GM21360 (cell line): ENCODE data around the gene DOC2A.
"Not testable (repeated sequence)": the region's sequence is repeated elsewhere in the genome, so short reads cannot be mapped to it uniquely, and the experiment has no call there.

Experiments used
- ATAC-seq: cut with Tn5 transposase; IDR thresholded peaks from one replicate; pipeline ENCODE4 v1.9.1; 2021; ENCODE audit warnings: mild to moderate bottlenecking, moderate library complexity; ENCODE audit not compliant: unreplicated experiment

Gene DOC2A

DNA sequence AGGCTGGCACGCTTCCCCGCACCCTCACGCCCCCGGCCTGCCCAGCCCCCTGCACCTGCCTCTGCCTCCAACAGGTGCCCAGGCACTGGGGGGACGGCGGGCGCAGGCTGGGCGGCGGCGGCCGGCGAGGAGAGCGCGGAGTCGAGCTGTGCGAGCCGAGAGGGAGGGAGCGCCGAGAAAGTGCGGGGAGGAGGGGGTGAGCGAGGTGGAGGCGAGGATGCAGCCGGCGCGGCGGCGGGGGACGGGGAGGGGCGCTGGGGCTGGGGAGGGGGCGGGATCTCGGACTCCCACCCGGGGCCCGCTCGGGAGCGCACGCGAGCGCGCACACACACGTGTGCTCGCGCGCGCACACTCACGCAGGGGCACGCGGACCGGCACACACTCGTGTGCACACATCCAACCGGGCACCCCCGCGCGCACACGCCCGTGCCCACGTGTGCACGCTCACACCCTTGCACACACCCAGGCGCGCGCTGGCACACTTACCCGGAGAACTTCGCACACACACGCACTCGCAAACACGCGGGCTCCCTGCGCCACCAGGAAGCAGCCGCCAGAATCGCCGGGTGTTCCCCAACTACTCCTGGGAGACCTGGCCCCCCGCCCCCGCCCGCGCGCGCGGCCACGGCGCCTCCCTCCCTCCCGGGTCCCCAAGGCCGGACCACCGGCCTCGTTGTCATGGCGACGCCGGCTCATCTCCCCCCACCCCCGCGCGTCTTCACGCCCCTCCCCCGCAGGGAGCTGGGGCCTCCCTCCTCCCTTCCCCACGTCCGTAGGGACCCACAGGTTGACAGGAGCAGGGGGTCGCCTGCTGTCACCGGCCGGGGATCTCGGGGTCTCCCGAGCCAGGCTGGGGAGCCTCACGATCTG, at the start of gene DOC2A:
Gene DOC2A, minus strand, starts transcription at position 184 of the 870 bp plus-strand sequence. CDS start 805 bp downstream, outside the sequence.
- no peak for ATAC-seq

DNA sequence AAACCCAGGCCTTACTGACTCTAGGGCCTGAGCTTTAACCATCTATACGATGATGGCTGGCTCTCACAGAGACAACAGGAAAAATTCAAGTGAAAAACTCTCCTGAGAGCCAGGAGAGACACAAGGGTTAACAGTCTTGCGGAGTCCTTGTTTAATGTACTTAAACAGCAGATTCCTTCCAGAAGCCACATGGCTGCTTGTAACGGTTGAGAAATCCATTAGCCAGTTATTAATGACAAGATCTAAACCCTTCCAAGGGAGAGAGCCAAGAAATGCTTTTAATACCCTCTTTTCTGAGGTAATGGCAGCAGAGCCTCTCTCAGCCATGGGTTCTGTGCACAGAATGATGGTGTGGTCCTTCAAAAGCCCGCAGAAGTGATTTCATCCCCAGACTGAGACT, 49.5 kb upstream of the DOC2A start:
- no peak for ATAC-seq

DNA sequence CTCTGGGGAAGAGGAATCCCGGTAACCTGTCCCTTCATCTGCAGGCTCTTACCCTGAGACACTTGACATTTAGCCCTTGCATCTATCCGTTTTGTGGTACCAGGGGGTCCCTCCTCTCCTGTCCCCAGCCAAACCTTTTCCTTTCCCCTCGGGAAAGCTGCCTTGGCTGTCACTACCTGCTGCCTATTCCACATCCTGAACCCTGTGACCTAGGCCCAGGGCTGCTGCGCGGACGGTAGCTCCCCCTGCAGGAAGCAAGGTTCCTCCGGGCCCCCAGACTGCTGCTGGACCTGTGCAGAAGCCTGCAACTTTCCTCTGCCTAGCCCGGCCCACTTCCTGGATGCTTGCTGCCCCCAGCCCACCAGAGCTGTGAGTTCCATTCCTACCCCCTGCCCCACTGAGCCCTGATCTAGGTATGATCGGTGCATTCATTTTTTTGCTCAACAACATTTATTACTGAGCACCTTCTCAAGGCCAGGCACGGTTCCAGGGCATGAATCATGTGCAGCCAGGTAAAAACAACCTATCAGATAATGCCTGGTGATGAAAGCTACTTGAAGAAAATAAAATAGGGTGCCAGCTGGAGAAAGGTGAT, 44.2 kb upstream of the DOC2A start:
- ATAC-seq = no peak

DNA sequence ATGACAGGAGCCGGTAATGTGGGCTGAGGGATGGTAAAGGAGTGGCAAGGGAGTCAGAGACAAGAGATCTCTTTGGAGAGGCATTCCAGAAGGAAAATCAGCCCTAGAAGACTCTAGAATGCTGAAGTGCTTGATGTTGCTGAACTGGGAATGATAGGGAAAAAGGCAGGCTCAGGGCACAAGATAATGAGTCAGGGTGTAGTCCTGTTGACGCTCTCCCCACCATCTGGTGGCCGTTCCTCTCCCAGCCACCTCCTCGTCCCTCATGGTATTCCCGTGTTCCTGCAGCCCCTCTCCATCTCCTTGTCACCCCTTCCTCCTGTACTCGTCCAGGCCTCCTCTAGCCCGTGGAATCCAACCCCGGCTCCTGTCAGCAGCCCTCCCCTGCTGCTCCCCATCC, 43.6 kb upstream of the DOC2A start:
- ATAC-seq = no peak

DNA sequence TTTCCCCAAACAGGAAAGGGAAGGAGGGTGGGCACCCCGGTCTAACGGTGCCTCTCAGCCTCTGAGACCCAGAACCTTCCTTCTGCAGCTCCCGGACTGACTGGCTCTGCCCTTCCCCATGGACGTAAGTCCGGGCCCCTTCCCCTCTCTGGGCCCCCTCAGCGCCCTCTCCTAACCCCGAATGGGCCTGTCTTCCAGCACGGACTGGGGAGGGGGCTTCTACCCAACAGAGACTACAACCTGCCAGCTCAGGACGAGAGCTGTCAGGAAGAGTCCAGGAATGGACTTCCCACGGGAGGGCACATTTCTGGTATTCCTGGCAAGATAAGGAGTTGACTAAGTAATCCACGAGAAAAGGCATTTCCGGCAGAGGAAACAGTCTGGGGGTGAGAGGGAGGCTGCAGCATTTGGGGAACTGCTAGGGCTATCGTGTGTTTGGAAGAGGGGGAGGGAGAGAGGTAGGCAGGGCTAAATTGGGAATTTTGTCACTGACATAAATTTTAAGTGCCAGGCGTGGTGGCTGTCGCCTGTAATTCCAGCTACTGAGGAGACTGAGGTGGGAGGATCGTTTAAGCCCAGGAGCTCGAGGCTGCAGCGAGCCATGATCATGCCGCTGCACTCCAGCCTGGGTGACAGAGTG, 42.7 kb upstream of the DOC2A start:
- peak; percentile 24 for ATAC-seq

DNA sequence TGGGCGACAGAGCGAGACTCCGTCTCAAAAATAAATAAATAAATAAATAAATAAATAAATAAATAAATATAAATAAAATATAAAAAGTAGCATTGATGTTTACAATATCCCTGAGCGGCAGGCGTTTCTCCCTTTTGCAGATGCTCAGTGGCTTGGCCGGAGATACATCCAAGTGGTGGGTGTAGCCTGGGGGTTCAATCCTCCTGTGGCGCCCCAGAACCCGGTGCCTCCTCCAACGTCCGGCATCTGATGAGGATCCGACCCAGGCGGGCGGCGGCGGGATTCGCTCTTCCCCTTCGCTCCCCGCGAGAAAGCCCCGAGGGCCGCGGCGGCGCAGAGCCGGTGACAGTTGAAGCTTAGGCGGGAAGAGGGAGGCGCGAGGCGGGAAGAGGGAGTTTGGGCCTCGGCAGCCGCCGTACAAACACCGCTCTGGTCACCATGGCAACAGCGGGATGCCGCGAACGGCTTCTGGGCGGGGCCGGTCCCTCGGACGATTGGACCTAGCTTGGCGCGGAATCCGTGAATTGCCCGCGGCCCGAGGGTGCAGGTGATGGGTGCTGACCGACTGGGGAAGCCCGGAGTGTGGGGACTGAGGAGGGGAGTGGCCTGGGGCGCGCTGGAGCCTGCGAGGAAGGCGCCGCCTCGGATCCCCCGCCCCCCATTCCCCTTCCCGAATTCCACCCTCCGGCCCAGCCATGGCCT, 42.0 kb upstream of the DOC2A start:
- peak; percentile 47 for ATAC-seq

DNA sequence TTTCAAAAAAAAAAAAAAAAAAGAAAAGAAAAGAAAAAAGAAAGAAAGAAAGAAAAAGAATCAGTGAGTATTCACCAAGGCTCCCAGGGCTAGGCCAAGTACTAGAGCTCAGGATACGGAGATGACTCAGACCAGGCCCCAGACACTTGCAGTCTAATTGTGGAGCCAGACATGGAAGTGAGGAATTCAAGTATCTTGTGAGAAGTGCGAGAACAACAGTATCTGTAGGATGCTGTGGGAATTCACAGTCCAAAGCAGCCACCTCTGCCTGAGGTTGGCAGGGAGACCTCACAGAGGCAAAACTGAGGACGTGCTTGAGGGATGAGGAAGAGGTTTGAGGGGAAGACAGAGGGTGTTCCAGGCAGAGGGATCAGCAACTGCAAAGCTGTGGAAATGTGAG, 40.7 kb upstream of the DOC2A start:
- no peak for ATAC-seq

DNA sequence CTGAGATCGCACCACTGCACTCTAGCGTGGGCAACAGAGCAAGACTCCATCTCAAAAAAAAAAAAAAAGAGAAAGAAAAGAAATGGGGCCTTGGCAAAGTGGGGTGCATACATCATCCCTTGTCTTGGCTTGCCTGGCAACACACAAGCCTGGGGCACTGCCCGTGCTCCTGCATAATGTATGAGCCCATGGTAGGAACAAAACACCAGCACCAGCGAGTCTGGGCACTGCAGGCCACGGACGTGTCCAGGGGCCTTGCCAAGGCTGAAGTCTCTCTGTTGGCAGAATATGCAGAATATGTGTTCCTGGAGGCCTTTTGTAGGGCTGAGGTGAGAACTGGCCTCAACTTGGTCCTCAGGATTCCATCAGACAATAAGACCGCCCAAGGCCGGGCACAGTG, 39.0 kb upstream of the DOC2A start:
- ATAC-seq = no peak

DNA sequence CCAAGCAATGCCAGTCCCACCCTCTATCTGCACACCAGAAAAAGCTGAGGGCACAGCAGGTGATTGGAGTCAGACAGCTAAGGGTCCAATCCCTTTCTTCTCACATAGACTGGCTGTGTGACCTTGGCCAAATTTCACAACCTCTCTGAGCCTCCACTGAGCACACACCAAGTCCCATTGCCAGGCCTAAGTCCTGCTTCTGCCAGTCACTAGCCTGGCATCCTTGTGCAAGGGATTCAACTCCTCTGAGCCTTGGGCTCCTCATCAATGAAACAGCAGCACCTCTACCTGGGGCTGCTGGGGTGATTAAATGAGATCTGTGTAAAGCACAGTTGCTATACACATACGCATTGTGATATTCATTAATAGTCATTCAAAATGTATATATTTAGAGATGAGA, 35.8 kb upstream of the DOC2A start:
- no peak for ATAC-seq

DNA sequence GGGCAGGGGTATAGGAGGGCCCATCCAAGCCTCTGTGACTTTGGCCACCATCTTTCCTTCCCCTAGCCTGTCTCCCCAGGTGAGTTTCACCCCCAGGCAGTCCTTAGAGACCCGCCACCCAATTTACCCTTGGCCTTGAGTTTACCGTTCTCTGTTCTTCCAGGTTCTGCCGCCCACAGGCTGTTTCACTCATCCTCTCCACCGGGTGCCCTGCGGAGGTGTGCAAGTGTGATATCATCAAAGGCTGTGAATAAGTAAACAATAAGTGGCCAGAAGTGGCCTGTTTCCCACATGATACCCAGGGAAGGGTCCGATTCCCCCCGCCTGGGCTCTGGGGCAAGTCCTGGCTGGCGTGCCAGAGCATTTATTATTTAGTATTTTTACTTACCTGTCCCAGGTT, 35.4 kb upstream of the DOC2A start:
- ATAC-seq = no peak

DNA sequence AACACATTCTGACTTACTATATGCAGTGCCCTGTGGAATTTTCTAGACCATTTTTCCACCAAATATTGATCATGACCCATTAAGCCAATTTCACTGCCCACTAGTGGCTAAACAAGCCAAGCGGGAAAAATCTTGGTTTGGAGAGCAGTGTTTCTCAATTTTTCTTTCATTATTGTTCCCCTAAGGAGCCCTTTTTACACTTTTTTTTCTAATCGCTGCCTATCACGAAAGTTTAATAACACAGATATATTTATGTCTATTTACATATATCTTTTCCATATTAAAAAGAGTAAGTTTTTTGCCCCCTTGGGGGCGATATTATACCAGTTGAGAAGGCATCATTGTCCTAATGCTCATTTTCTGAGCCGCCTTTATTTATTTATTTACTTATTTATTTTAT, 31.0 kb upstream of the DOC2A start:
- ATAC-seq = no peak

DNA sequence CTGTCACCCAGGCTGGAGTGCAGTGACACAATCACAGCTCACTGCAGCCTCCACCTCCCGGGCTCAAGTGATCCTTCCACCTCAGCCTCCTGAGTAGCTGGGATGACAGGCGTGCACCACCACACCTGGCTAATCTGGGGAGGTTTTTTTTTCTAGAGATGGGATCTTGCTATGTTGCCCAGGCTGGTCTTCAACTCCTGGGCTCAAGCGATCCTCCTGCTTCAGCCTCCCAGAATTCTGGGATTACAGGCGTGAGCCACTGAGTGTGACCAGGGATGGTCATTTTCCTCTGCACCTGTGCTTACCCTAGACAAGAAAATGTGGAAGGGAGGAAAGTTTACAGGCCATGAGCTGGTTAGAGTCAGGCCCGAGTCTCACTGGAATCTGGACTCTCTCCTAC, 29.9 kb upstream of the DOC2A start:
- ATAC-seq = not testable (repeated sequence)

DNA sequence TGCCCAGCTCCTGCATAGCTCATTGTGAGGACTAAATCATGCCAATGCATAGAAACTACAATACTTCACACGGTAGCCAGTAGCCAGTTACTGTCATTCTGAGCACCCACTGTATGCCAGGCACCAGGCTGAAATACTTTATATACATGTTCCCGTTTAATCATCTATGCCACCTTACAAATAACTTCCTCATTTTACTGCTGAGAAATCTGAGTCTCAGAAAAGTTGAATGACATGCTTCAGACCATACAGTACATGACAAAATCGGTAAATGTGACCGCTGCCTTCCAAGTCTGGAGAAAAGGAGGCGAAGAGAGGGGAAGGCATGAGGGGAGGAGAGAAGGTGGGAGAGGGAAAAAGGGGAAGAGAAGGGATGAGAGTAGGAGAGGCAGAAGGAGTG, 29.4 kb upstream of the DOC2A start:
- ATAC-seq = no peak

DNA sequence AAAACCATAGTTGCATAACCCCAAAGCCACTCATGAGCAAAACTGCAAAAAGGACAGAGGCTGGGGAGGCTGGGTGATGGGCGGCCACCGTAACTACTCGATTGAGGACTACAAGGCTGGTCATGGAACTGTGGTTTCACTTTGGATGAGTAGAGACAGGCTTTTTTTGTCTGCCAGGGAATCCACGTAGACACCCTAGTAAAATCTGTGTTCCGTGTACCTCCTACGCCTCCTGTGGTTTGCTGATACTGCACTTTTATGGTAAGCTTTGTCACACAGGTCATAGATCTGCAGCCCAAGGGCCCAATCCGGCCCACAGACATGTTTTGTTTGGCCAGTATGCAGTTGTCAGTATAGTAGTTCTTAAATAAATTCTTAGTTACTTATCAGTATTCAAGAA, 22.4 kb upstream of the DOC2A start:
- no peak for ATAC-seq

DNA sequence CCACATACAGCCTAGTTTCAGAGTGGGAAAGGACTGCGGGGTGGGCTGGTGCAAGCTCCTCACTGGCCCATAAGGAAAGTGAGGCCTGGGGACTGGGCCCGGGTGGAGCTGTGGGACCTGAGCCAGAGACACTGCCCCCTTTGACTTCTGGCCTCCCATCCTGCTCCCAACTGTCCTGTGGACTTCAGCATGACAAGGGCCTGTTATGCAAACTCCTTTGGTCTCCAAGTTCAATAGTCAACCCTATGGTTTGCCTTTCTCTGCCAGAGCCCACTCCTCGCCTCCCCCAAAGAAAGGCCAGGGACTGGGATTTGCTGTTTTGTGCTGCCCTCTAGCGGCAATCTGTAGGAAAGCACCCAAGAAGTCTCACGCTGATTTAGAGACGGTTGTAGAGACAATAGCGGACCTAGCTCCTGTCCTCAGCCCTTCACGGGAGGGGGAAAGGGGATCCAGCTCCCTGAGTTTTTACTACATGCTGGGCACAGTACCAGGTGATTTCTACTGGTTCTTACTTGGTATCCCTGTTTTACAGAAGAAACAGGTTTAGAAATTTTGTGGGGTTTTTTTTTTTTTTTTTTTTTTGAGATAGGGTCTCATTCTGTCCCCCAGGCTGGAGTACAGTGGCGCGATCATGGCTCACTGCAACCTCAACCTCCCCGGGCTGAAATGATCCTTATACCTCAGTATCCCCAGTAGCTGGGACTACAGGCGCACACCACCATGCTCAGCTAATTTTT, 21.4 kb upstream of the DOC2A start:
- no peak for ATAC-seq

DNA sequence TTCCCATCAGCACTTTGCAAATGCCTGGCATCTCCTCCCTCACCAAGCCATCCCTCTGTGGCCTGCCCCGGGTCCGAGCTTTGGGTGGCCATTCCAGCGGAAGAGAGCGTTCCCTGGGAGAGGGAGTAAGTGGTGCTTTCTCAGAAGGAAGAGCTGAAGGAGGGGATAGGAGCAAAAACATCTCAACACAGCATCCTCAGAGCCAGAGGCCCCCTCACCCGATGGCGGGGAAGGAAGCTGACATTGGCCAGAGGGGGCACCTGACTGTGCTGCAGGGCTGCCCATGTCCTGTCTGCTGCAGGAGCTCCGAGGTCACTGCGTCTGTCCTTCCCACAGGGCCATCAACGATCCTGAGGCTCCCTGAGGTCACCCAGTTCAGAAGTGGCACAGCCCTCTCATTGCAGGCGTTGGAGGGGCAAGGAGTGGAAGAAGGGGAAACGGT, 20.7 kb upstream of the DOC2A start:
- no peak for ATAC-seq

DNA sequence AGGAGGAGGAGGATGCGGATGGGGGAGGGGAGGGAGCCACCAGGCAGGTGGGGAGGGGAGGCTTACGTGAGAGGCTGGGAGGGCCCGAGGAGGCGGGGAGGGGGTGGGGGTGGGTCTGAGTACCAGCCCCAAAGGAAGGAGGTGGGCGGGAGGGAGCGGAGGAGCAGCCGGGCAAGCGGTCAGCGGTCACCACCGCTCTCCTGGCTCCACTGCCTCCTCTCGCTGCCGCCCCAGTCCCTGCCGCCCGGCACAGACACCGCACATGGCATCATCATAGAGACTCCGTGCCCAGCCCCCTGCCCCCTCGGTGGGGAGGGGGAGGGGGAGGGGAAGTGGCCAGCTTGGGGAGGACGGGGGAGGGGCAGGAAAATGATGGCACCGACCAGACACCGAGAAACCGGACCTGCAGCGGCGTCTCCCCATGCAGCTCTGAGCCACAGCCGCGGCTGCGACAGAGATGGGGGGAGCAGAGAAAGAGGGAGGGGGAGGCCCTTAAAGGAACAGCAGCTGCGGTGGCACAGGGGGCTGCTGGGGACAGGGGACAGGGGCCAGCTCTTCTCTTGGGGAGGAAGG, 20.1 kb upstream of the DOC2A start, which contains the start of gene TLCD3B:
Gene TLCD3B, minus strand, starts transcription at position 431 of the 573 bp plus-strand sequence. CDS start 744 bp downstream, outside the sequence.
- no peak for ATAC-seq

DNA sequence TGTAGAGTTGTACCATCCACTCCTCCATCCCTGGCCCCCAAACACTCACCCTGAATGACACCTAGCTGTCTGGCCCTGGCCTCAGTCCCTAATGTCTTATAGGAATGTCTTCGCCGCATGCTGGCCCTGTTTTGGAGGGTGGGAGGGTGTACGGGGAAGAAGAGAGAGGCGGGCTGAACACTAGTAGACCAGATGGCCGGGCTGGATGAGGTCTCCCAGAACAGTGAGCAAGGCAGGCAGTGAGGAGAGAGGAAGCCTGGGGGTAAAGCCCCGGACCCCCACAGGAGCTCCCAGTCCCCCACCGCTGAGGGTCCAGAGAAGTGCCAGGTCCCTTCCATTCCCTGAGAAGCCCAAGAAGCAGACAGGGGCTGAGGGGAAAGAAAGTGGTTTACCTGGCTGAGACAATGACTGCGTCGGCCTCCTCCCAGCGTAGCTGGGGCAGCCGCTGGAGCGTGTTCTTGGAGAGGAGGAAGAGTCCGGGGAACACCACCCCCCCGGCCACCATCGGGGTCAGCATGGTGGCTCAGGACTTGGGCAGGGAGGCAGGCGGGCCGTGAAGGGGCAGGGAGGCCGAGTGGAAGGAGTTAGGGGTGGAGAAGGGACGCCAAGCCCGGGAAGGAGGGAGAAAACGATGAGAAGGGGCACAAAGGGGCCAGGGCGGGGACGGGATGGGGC, 19.3 kb upstream of the DOC2A start:
- no peak for ATAC-seq

DNA sequence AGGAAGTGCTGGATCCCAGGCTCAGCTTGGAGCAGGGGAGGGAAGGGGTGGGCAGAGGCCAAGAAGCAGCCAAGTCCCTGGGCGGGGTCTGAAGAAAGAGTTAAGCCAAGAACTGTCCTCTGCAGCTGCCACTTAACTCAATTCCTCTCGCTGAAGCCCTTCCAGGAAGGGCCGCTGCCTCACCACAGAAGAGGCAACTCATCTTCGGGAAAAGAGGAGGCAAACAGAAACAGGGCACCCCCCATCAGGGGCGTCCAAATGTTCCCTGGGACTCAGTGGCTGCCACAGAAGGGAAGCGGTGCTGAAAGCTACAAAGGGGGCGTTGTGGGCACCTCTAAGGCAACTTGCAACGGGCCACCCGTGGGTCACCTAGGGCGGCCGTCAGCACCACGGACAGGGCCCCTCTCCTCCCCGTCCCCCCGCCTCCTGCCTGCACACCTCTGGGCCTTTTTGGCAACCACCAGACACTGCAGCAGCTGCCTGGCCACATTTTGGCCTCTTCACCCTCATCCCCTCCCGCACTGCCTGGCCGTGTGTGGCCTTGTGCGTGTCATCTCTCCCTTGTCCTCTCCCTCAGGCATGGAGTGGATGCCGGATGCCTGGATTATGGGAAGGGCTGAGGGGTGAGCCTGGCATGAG, 17.7 kb upstream of the DOC2A start:
- ATAC-seq = no peak
